ENCODE results near the gene SLC17A2. TPM values are rescaled to one million over a fixed set of nuclear protein-coding genes. Genes with fewer than 3 reads are reported as not detected.
A peak's percentile ranks its signal among the peaks of the same experiment; 100 is the strongest.

The SLC17A2 gene
- total and polyA plus RNA-seq, 2 experiments from 2014 or later: not detected

DNA sequence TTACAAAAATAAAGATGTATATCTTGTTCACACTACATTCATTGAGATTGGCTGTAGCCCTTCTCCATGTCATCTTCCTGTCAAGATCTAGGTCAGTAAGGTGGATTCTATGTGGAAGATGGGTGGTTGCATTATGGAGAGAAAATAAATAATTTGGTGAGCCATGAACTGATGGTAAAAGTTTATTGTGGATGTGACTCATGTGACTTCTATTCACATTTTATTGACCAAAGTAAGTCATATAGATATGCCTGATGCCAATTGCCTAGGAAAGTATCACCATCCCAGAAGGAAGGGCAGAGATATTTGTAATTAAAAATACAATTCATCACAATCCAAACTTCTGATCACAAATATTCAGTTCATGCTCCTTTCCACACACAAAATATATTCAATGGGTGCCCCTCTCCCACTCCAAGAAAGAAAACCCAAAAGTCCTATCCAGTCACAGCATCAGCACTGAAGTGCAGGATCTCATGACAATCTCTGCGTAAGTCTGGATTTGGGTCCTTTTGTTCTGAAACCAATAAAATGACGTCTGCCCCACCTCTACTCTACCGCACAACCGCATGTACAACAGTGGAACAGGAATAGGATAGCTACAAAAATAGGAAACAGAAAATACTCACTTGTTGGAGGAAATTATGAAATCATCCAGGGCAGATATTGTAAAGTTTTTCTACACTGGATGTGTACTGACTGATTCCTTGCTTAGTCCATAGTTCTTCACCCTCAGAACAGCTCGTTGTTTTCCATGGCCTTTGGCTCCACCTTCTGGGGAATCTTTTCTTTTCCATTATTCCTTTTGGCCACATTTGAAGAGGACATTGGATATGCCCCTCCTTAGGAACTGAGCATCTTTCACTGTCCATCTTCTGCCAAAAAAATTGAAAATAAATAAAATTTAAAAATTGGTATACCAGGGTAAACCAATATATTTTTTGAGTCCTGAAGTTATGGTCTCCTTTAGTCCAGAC, 40.3 kb downstream of the SLC17A2 start:
- Histone ChIP-seq H3K27ac (ENCODE audit: low read depth) (no peak overlapping the region), H3K27me3 (ENCODE audit: insufficient read depth) (no peaks in the 10 kb centered on the region), H3K36me3 (ENCODE audit: insufficient read depth) (no peaks in the 10 kb centered on the region), H3F3A (replicated peaks; ENCODE audit: low read depth) (no peaks in the 10 kb centered on the region), H3K79me2 (replicated peaks; ENCODE audit: insufficient read depth) (no peaks in the 10 kb centered on the region), H4K20me1 (replicated peaks; ENCODE audit: insufficient read depth) (no peaks in the 10 kb centered on the region), H2AFZ (no peak overlapping the region), H3K9me2 (ENCODE audit: insufficient read depth) (peaks cover 3% of the 10 kb centered on the region; the same call in 1 of the 2 replicates), H3K4me3 (no peak overlapping the region), H3K4me1 (ENCODE audit: insufficient read depth) (no peaks in the 10 kb centered on the region), H3K4me2 (no peak overlapping the region)
- no peaks in the 10 kb centered on the region for H3K9me3 Mint-ChIP-seq
- H3K4me1 Mint-ChIP-seq: no peaks in the 10 kb centered on the region
- H3K36me3 Mint-ChIP-seq (ENCODE audit: low read depth): no peaks in the 10 kb centered on the region
- no peak overlapping the region for H3K27ac Mint-ChIP-seq
- H3K4me3 Mint-ChIP-seq: no peak overlapping the region
- no peak for TF ChIP-seq NANOG (IDR thresholded peaks at IDR 0.05; ENCODE audit: borderline replicate concordance)
- TF ChIP-seq, protein P1, sequence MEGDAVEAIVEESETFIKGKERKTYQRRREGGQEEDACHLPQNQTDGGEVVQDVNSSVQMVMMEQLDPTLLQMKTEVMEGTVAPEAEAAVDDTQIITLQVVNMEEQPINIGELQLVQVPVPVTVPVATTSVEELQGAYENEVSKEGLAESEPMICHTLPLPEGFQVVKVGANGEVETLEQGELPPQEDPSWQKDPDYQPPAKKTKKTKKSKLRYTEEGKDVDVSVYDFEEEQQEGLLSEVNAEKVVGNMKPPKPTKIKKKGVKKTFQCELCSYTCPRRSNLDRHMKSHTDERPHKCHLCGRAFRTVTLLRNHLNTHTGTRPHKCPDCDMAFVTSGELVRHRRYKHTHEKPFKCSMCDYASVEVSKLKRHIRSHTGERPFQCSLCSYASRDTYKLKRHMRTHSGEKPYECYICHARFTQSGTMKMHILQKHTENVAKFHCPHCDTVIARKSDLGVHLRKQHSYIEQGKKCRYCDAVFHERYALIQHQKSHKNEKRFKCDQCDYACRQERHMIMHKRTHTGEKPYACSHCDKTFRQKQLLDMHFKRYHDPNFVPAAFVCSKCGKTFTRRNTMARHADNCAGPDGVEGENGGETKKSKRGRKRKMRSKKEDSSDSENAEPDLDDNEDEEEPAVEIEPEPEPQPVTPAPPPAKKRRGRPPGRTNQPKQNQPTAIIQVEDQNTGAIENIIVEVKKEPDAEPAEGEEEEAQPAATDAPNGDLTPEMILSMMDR (conservative IDR thresholded peaks at IDR 0.05; ENCODE audit: low read depth in 2 of 2): peak; percentile 75 to 81
- TF ChIP-seq CREB1 (CRISPR knock-in tag; IDR thresholded peaks at IDR 0.05; ENCODE audit: low read depth): no peak
- peak; percentile 79 for ATAC-seq
- DNase-seq (ENCODE audit: low spot score): peak; percentile 73
- no peaks in the 10 kb centered on the region for H3K27me3 Mint-ChIP-seq (ENCODE audit: insufficient read depth, low read depth, poor library complexity)

DNA sequence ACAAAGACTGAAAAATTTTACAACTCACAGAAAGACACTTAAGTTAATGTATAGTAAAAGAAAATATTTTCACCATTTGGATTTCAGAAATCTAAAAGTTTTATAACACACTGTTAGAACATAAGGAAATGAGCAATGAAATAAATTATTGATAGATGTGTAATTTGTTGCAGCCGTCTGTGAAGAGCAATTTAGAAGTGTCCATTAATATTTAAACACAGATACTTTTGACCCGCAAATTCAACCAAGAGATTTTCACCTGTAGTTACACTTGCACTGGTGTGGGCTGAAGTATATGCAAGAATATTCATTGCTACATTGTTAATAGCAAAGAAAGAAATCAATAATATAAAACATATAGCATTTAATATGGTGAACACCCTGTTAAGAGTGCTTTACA, 41.9 kb downstream of the SLC17A2 start:
- Histone ChIP-seq H3K79me2 (replicated peaks; ENCODE audit: insufficient read depth) (no peaks in the 10 kb centered on the region), H4K20me1 (replicated peaks; ENCODE audit: insufficient read depth) (no peaks in the 10 kb centered on the region), H3K4me2 (no peak overlapping the region), H3K4me3 (no peak overlapping the region), H3K4me1 (ENCODE audit: insufficient read depth) (no peaks in the 10 kb centered on the region), H3F3A (replicated peaks; ENCODE audit: low read depth) (no peaks in the 10 kb centered on the region), H3K9me2 (ENCODE audit: insufficient read depth) (peaks cover 7% of the 10 kb centered on the region), H2AFZ (no peak overlapping the region; the same call in 1 of the 2 replicates), H3K27me3 (ENCODE audit: insufficient read depth) (no peaks in the 10 kb centered on the region), H3K36me3 (ENCODE audit: insufficient read depth) (no peaks in the 10 kb centered on the region), H3K27ac (ENCODE audit: low read depth) (no peak overlapping the region)
- no peaks in the 10 kb centered on the region for H3K27me3 Mint-ChIP-seq (ENCODE audit: insufficient read depth, low read depth, poor library complexity)
- ATAC-seq: no peak
- no peaks in the 10 kb centered on the region for H3K36me3 Mint-ChIP-seq (ENCODE audit: low read depth)
- H3K4me1 Mint-ChIP-seq: no peaks in the 10 kb centered on the region
- no peaks in the 10 kb centered on the region; the same call in 2 of the 3 replicates for H3K9me3 Mint-ChIP-seq
- no peak for DNase-seq (ENCODE audit: low spot score)
- H3K27ac Mint-ChIP-seq: no peak overlapping the region
- no peak overlapping the region for H3K4me3 Mint-ChIP-seq
- TF ChIP-seq ZNF114 (CRISPR knock-in tag; IDR thresholded peaks at IDR 0.05) (no peak), JUNB (IDR thresholded peaks at IDR 0.05; ENCODE audit: unreplicated experiment) (no peak), ZNF331 (CRISPR knock-in tag; IDR thresholded peaks at IDR 0.05; ENCODE audit: low read depth) (no peak), STAT1 (IDR thresholded peaks at IDR 0.05; ENCODE audit: unreplicated experiment) (no peak), POLR2AphosphoS5 (IDR thresholded peaks at IDR 0.05; ENCODE audit: low read depth) (no peak)
- TF ChIP-seq, protein P2, sequence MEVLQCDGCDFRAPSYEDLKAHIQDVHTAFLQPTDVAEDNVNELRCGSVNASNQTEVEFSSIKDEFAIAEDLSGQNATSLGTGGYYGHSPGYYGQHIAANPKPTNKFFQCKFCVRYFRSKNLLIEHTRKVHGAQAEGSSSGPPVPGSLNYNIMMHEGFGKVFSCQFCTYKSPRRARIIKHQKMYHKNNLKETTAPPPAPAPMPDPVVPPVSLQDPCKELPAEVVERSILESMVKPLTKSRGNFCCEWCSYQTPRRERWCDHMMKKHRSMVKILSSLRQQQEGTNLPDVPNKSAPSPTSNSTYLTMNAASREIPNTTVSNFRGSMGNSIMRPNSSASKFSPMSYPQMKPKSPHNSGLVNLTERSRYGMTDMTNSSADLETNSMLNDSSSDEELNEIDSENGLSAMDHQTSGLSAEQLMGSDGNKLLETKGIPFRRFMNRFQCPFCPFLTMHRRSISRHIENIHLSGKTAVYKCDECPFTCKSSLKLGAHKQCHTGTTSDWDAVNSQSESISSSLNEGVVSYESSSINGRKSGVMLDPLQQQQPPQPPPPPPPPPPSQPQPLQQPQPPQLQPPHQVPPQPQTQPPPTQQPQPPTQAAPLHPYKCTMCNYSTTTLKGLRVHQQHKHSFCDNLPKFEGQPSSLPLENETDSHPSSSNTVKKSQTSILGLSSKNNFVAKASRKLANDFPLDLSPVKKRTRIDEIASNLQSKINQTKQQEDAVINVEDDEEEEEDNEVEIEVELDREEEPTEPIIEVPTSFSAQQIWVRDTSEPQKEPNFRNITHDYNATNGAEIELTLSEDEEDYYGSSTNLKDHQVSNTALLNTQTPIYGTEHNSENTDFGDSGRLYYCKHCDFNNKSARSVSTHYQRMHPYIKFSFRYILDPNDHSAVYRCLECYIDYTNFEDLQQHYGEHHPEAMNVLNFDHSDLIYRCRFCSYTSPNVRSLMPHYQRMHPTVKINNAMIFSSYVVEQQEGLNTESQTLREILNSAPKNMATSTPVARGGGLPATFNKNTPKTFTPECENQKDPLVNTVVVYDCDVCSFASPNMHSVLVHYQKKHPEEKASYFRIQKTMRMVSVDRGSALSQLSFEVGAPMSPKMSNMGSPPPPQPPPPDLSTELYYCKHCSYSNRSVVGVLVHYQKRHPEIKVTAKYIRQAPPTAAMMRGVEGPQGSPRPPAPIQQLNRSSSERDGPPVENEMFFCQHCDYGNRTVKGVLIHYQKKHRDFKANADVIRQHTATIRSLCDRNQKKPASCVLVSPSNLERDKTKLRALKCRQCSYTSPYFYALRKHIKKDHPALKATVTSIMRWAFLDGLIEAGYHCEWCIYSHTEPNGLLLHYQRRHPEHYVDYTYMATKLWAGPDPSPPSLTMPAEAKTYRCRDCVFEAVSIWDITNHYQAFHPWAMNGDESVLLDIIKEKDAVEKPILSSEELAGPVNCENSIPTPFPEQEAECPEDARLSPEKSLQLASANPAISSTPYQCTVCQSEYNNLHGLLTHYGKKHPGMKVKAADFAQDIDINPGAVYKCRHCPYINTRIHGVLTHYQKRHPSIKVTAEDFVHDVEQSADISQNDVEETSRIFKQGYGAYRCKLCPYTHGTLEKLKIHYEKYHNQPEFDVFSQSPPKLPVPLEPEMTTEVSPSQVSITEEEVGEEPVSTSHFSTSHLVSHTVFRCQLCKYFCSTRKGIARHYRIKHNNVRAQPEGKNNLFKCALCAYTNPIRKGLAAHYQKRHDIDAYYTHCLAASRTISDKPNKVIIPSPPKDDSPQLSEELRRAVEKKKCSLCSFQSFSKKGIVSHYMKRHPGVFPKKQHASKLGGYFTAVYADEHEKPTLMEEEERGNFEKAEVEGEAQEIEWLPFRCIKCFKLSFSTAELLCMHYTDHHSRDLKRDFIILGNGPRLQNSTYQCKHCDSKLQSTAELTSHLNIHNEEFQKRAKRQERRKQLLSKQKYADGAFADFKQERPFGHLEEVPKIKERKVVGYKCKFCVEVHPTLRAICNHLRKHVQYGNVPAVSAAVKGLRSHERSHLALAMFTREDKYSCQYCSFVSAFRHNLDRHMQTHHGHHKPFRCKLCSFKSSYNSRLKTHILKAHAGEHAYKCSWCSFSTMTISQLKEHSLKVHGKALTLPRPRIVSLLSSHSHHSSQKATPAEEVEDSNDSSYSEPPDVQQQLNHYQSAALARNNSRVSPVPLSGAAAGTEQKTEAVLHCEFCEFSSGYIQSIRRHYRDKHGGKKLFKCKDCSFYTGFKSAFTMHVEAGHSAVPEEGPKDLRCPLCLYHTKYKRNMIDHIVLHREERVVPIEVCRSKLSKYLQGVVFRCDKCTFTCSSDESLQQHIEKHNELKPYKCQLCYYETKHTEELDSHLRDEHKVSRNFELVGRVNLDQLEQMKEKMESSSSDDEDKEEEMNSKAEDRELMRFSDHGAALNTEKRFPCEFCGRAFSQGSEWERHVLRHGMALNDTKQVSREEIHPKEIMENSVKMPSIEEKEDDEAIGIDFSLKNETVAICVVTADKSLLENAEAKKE (CRISPR knock-in tag; IDR thresholded peaks at IDR 0.05): no peak
